Germinal center (tissue), 1 donor: ENCODE measurements around the gene SLC22A24.
"Not testable (repeated sequence)": the region's sequence is repeated elsewhere in the genome, so short reads cannot be mapped to it uniquely, and the experiment has no call there.

Experiments used
- DNase-seq: peaks from one replicate; pipeline ENCODE4 v3.0.0; 2012; ENCODE audit warnings: mixed read lengths, low spot score

The SLC22A24 gene, protein sequence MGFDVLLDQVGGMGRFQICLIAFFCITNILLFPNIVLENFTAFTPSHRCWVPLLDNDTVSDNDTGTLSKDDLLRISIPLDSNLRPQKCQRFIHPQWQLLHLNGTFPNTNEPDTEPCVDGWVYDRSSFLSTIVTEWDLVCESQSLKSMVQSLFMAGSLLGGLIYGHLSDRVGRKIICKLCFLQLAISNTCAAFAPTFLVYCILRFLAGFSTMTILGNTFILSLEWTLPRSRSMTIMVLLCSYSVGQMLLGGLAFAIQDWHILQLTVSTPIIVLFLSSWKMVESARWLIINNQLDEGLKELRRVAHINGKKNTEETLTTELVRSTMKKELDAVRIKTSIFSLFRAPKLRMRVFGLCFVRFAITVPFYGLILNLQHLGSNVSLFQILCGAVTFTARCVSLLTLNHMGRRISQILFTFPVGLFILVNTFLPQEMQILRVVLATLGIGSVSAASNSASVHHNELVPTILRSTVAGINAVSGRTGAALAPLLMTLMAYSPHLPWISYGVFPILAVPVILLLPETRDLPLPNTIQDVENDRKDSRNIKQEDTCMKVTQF

GRCh38 chr11:63144121-63144520 is at the start of gene SLC22A24:
SLC22A24 (minus strand) TSS chr11:63144221; CDS start chr11:63143779, 442 bp downstream.
- no peak for DNase-seq

GRCh38 chr11:63180536-63180935 is 36.5 kb upstream of the SLC22A24 start:
- no peak for DNase-seq

GRCh38 chr11:63179432-63180041 is 35.5 kb upstream of the SLC22A24 start:
- no peak for DNase-seq

GRCh38 chr11:63177872-63178271 is 33.9 kb upstream of the SLC22A24 start:
- DNase-seq: no peak

- DNase-seq: no peak
Measured at GRCh38 chr11:63165706-63166310, 21.8 kb upstream of the SLC22A24 start.

DNA sequence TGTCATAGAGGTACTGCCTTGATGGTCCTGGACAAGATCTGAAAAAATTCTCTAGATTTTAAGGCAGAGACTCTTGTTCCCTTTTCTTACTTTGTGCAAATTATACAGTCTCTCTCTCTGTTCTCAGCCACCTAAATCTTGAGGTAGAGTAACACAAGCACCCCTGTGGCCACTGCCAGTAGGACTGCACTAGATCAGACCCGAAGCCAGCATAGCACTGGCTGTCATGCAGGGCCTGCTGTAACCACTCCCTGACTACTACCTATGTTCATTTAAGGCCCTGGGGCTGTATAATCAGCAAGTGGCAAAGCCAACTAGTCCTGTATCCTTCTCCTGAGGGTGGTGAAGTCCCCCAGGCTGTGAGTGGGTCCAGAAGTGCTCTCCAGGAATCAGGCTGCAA is 11.8 kb upstream of the SLC22A24 start:
- DNase-seq: no peak

DNA sequence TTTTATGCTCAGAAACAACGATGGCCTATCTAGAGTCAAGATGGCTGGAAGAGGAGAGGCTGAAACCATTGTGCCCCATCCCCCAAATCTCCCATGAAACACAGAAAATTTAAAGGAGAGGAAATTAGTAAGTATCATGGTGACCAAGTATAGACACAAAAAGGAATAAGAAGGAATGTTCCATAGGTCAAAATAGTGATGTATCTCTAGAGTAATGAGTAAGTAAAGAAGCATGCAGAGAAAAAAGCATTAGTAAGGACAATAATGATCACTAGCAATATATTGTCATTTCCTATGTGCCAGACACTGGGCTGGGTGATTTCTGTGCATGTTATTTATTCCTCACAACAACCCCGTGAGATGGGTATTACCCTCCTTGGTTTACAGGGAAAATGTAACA is 2.6 kb upstream of the SLC22A24 start:
- no peak for DNase-seq

DNA sequence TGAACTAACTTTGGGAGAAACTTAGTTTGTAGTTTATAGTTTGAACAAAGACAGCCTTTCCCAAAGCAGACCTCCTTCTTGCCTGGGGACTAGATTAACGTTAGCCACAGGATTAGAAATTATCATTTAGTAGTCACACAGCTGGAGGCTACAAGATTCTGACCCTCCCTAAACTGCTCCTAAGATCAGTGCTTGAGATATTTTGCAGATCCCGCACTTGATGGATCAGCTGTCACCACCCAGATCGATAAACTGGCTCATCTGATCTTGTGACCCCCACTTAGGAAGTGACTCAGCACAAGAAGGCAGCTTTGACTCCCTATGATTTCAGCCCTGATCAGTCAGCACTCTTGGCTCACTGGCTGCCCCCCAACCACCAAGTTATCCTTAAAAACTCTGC is 1.6 kb downstream of the SLC22A24 start:
- no peak for DNase-seq

- DNase-seq: no peak
Measured at GRCh38 chr11:63132985-63133775, 10.8 kb downstream of the SLC22A24 start.

- DNase-seq: no peak
Measured at GRCh38 chr11:63099555-63099954, 44.5 kb downstream of the SLC22A24 start.

DNA sequence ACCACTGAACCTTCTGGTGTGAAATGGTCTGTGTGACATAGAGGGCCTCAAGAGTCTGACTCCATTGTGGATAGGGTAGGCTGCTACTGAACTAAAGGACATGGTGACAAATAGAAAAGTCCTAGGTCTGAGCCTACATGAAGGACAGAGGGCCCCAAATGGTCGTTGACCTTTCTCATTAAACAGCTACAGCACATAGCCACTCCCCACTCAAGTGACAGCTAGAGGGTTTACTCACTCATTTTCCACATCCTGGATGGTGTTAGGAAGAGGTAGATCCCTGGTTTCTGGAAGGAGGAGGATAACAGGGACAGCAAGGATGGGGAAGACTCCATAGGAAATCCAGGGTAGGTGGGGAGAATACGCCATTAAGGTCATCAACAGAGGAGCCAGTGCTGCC is 63.3 kb downstream of the SLC22A24 start:
- no peak for DNase-seq

- DNase-seq: not testable (repeated sequence)
Measured at GRCh38 chr11:63046203-63046602, 97.8 kb downstream of the SLC22A24 start.

GRCh38 chr11:63042596-63042995 is 101.4 kb downstream of the SLC22A24 start:
- DNase-seq: no peak

DNA sequence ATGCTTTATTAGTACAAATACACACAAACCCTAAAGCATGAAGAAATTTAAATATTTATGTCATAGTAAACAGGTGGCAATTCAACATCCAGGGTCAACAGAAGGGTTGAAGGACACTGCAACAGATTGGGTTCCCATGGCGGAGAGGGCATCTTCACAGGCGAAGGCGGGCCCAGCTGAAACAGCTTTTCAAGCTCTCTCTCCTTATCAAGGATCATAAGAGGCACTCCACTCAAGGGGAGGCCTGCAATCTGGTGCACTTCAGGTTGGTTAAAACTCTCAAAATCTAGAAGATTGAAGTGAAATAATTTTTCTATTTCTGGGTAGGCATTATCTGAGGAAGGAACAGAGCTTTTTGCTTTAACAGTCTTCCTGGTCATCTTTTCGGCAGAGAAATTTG is 111.6 kb downstream of the SLC22A24 start:
- no peak for DNase-seq
